Suprapubic skin (tissue), 4 donors: ENCODE measurements around the gene RNF38.

ENCODE experiments used
- EP300 ChIP-seq: sonication (generic); formaldehyde crosslinking; IDR thresholded peaks from one replicate; pipeline ENCODE4 v1.6.1; 2017; ENCODE audit warnings: antibody characterized with exemption
- POLR2A ChIP-seq, 2 donors: fragments of 450-650 bp; IDR thresholded peaks; one replicate each; pipeline ENCODE4 v1.6.1; 2017; ENCODE audit warnings: antibody characterized with exemption in 2 of 2, mild to moderate bottlenecking in 2 of 2, moderate library complexity in 2 of 2
- POLR2AphosphoS5 ChIP-seq, 3 donors: sonication (generic); formaldehyde crosslinking; IDR thresholded peaks; one replicate each; pipeline ENCODE4 v1.6.1; 2017; ENCODE audit warnings: antibody characterized with exemption in 3 of 3
- TF ChIP-seq, protein P1 (sequence below), 2 donors: fragments of 200-600 bp in 1 of 2; fragments of 450-650 bp in 1 of 2; sonication (generic) in 1 of 2; IDR thresholded peaks; one replicate each; pipeline ENCODE4 v1.5.1; 2016 to 2019; ENCODE audit warnings: antibody characterized with exemption in 2 of 2, mild to moderate bottlenecking in 1 of 2, moderate library complexity in 1 of 2

DNA sequence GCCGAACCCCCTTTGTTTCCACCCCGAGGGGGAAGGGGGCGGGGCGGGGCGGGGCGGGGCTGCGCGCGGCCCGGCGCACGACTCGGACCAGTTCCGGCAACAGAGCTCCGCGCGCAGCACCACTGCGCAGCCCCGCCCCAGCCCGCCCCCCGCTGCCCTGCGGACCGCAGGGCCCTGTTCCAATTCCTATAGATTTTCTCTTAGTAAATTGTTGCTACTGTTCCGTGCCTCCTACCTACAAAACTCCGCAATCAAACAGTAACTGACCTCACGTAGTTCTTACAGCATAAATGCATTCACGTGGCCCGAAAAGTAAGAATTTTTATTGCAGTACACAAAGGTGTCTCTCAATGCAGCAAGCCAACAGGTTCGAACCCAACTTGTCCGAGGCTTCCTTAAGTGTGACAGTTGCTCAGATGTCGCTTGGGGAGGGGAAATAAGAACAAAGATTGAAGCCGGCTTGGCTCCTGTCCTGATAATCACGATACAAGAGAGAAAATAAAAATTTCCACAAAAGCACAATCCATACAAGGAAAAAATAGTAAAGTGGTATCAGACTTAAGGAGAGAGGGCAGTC, 1.2 kb upstream of the RNF38 start:
- TF ChIP-seq, protein P1, sequence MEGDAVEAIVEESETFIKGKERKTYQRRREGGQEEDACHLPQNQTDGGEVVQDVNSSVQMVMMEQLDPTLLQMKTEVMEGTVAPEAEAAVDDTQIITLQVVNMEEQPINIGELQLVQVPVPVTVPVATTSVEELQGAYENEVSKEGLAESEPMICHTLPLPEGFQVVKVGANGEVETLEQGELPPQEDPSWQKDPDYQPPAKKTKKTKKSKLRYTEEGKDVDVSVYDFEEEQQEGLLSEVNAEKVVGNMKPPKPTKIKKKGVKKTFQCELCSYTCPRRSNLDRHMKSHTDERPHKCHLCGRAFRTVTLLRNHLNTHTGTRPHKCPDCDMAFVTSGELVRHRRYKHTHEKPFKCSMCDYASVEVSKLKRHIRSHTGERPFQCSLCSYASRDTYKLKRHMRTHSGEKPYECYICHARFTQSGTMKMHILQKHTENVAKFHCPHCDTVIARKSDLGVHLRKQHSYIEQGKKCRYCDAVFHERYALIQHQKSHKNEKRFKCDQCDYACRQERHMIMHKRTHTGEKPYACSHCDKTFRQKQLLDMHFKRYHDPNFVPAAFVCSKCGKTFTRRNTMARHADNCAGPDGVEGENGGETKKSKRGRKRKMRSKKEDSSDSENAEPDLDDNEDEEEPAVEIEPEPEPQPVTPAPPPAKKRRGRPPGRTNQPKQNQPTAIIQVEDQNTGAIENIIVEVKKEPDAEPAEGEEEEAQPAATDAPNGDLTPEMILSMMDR (IDR thresholded peaks at IDR 0.05) = no peak
- no peak for TF ChIP-seq POLR2A (IDR thresholded peaks at IDR 0.05)
- TF ChIP-seq EP300 = no peak
- no peak for TF ChIP-seq POLR2AphosphoS5 (IDR thresholded peaks at IDR 0.05)
